Gastroesophageal sphincter (tissue), 3 donors: ENCODE results near the gene SLC4A9.

Source experiments
- CTCF ChIP-seq, 4 experiments: fragments of 200-600 bp in 2 of 4; fragments of 450-650 bp in 2 of 4; sonication (generic) in 1 of 4; IDR thresholded peaks; one replicate each; pipeline ENCODE4 v1.5.1; 2017 to 2019; ENCODE audit warnings: antibody characterized with exemption in 4 of 4, mild to moderate bottlenecking in 2 of 4, moderate library complexity in 2 of 4
- EP300 ChIP-seq: sonication (generic); formaldehyde crosslinking; IDR thresholded peaks from one replicate; pipeline ENCODE4 v1.6.1; 2017; ENCODE audit warnings: antibody characterized with exemption, mild to moderate bottlenecking
- POLR2A ChIP-seq, 2 donors: fragments of 450-650 bp; IDR thresholded peaks; one replicate each; pipeline ENCODE4 v1.6.1; 2017; ENCODE audit warnings: antibody characterized with exemption in 2 of 2, mild to moderate bottlenecking in 2 of 2, moderate library complexity in 1 of 2
- POLR2AphosphoS5 ChIP-seq: sonication (generic); formaldehyde crosslinking; IDR thresholded peaks from one replicate; pipeline ENCODE4 v1.6.1; 2017; ENCODE audit warnings: antibody characterized with exemption

- TF ChIP-seq POLR2A (IDR thresholded peaks at IDR 0.05): no peak
- peak; percentile 86 to 91 (median 90) for TF ChIP-seq CTCF (IDR thresholded peaks at IDR 0.05)
- no peak for TF ChIP-seq POLR2AphosphoS5
- no peak for TF ChIP-seq EP300
Observed at GRCh38 chr5:140351609-140352334, 8.2 kb upstream of the SLC4A9 start.
